HG03095 (cell line): Measurements from ENCODE around the gene CIITA.
A peak's percentile ranks its signal among the peaks of the same experiment; 100 is the strongest.

ENCODE experiments used
- ATAC-seq: cut with Tn5 transposase; IDR thresholded peaks from one replicate; pipeline ENCODE4 v1.9.1; 2021; ENCODE audit warnings: moderate library complexity; ENCODE audit not compliant: unreplicated experiment

Gene CIITA

DNA sequence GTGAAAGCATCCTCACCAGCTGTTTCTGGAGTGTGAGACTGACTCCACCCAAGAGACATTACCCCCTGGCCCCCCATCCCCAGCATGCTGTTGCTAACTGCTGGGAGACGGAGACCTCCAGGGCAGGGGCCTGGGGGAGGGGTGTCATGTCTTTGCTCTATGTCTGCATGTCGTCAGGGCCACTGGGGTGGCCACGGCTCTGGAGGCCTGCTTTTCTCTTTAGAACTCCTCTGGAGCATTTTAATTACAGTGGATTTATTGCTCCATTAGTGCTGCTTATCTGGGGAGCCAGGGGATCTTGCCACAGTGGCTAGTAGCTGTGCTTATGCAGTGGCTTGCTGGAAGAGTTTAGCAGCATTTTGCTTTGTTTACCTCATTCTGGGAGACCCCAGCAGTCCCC lies 99.6 kb downstream of the CIITA start:
- ATAC-seq: no peak

DNA sequence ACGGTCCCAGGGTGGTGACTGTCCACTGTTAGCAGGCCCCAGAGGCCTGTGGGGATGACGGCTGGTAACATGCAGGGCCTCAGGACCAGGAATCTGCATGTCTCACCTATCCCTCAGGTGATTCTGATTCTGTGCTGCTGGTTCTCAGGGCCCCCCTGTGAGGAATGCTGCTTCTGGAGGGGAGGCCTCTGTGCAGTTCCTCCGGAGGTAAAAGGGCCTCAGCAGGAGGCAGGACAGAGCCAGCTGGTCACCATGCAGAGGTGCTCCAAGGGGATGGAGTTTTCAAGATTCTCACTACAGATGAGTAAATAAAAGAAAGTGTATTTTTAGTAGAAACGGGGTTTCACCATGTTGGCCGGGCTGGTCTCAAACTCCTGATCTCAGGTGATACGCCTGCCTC lies 101.1 kb downstream of the CIITA start:
- no peak for ATAC-seq

DNA sequence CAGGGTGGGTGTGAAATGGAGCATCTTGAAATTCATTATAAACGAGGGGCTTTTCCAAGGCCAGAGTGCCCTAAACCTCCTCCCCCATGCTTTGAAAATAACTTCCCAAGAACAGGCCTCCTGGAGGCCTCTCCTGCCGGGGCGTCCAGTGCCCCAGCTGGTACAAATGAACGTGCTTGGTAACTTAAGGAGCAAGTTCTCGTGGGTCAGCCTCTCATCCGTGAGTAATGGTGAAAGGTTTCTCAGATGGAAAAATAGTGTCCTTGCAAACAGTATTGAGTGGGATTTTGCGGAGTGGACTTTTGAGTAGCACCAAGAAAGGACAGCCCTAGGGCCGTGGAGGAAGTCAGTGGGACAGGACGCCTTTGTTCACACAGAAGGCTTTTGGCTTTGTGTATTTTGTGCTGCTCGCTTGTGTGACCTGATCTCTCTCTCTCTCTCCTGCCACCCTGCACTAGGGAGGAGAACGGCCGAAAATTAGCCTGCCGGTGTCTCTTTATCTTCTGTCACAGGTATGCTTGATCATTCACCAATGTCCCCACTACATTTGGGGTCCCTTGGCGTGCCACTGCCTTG lies 102.0 kb downstream of the CIITA start:
- ATAC-seq: no peak

DNA sequence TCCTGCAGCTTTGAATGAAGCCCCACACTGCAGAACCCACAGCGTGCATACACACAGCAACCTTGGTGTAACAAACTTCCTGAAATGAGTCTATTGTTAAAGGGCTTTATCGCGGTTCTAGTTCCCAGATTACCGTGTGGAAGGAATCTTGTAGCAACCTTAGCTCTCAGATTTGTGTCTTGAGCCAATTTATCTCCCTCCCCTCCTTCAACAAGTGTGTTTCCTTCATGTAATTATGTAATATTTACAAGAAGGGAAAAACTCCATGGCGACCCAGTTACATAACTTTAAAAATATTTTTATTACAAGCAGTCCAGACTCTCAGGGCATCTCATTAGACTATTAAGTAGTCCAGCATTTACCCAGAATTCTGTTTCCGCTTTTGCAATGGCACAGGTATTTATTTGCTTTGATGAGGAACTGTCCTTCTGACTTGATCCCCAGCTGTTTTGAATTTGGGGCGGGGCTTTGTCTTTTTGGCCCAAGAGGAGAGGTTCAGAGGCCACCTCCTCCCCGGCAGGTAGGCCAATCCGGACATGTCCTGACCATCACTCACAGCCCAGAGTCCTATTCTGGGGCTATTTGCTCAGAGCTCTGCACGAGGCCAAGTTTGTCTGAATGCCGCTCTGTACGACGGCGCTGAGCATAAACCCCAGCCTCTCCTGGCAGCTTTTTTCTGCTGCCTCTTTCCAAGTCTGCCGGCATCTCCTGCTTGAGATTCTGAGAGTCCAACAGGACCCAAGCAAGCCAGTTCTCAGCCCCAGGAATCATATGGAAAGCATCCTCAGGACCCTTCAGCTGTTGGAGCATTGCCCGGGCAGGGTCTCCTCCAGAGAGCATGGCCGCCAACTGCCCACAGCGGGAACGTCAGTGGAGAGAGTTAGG lies 103.0 kb downstream of the CIITA start:
- no peak for ATAC-seq

DNA sequence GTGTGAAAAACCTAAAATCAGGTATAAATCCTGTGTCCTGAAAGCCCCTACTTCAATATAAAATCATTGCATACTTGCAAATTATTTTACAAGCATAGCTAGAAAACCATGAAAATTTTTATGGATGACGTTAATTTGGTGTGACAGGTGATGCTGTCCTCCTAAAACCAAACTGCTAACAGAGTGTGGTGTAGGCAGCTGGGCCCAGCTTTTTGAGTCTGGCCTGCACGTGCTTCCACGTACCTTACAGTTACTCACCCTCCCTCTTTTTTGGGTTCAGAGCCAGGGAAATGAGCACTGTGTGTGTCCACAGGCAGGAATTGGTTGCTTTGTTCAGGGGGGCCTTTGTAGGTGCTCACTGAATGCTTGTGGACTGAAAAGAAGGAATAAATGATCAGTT lies 103.8 kb downstream of the CIITA start:
- no peak for ATAC-seq

DNA sequence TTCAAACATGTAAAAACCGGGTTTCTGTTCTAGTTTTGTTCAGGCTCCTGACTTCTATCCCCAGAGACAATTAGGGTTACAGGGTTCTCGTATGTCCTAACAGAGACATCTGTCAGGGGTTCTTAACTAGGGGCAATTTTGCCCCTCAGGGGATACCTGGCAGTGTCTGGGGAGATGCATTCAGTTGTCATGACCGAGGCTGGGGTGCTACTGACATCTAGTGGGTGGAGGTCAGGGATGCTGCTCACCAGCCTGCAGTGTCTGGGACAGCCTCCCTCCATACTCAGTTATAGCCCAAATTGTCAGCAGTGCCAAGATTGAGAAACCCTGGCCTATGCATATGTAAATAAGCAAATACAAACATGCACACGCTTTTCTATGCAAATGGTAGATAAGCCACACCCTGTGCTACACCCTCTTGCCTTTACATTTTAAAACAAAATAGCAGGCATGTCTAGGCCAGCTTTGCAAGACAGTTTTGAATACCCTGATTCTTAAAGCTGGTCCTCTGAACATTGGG lies 104.8 kb downstream of the CIITA start:
- ATAC-seq: peak; percentile 40

DNA sequence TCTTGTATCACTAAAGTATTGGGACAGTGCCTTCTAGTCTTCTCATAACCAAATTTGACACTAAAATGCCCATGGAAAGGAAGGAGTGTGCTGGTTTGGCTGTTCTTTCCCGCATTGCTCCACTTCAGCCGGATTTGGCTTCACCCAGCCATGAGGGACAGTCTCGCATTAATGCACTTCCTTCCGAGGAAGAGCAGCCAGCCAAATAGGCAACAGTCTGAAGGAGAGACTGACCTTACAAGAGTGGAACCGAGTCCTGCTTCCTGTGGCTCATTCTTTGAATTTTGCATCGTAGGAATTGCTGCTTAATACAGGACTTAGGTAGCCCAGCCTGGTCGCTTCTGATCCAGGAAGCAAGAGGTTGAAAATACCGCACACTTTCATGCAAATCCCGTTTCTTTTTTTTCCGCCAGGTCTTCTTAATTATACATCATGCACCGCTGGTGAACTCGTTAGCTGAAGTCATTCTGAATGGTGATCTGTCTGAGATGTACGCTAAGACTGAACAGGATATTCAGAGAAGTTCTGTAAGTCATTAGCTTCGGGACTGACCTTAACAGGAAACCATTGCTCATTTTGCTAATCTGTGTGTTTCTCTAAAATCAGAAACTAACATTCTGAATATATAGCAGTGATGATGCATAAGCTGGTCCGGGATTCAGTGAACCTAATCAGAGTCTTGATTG lies 105.6 kb downstream of the CIITA start:
- no peak for ATAC-seq

DNA sequence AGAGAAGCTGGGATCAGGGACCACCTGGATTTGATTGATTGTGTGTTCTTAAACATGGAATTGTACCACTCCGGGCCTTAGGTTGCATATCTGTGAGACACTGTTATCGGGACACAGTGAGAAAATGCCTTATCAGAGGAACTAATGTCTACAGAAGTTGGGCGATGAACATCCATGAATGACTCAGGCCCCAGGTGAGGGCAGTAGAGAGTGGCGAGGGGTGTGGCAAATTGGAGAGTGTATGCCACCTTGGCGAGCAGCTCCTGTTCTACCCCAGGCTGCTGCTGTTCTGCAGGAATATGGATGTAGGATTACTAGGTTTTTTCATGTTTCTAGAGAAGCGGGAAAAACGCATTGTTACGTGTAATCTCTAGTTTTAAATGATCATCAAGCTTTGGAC lies 106.2 kb downstream of the CIITA start:
- ATAC-seq: no peak

DNA sequence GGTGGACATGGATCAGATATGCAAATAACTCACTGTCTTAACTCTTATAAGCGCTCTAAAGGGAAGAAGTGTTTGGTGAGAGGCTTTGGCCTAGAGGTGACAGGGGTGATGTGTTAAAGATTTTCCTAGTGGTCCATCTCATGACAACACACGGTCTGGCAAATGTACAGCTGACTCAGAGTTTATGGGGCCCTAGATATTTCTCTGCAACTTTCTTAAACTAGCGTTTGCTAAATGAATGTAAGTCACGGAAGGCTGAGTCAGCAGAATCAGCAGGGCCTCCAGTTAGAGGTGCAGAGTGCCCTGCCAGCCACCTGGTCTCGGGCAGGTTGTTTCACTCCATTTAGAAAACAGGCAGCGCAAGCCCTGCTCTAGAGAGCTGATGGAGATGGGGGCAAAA lies 107.5 kb downstream of the CIITA start:
- no peak for ATAC-seq
